Retinal pigment epithelial cell (primary cell): ENCODE data around the gene EFNA5.

Source experiments
- DNase-seq: peaks from one replicate; pipeline ENCODE4 v3.0.0-alpha.2; 2010; ENCODE audit warnings: low read depth
- H3K4me3 ChIP-seq: 2 replicates; pipeline ENCODE4 v1.5.1; 2011; ENCODE audit warnings: mild to moderate bottlenecking, low read length, control low read depth, moderate library complexity
- TF ChIP-seq, protein P1 (sequence below): conservative IDR thresholded peaks from 2 replicates; pipeline ENCODE4 v1.5.1; 2011; ENCODE audit warnings: low read depth, low read length, control low read depth, inconsistent platforms

The EFNA5 gene

DNA sequence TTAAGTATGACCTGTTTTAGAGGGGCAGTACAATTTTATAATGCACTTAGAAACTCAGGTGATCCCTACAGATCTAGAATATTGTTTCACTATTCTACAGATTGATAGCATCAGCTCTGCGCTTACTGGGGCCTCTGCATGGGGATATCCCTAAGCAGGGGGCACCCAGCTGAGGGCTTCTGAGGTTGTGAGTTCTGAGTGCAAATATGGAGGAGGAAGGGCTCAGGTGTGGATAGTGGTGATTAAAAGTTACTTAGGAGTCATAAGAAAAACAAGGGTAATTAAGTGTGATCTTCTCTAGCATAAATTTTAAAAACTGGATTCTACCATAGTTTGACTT, 274.4 kb downstream of the EFNA5 start:
- H3K4me3 ChIP-seq: no peak overlapping the region
- no peak for DNase-seq
- TF ChIP-seq, protein P1, sequence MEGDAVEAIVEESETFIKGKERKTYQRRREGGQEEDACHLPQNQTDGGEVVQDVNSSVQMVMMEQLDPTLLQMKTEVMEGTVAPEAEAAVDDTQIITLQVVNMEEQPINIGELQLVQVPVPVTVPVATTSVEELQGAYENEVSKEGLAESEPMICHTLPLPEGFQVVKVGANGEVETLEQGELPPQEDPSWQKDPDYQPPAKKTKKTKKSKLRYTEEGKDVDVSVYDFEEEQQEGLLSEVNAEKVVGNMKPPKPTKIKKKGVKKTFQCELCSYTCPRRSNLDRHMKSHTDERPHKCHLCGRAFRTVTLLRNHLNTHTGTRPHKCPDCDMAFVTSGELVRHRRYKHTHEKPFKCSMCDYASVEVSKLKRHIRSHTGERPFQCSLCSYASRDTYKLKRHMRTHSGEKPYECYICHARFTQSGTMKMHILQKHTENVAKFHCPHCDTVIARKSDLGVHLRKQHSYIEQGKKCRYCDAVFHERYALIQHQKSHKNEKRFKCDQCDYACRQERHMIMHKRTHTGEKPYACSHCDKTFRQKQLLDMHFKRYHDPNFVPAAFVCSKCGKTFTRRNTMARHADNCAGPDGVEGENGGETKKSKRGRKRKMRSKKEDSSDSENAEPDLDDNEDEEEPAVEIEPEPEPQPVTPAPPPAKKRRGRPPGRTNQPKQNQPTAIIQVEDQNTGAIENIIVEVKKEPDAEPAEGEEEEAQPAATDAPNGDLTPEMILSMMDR: no peak

DNA sequence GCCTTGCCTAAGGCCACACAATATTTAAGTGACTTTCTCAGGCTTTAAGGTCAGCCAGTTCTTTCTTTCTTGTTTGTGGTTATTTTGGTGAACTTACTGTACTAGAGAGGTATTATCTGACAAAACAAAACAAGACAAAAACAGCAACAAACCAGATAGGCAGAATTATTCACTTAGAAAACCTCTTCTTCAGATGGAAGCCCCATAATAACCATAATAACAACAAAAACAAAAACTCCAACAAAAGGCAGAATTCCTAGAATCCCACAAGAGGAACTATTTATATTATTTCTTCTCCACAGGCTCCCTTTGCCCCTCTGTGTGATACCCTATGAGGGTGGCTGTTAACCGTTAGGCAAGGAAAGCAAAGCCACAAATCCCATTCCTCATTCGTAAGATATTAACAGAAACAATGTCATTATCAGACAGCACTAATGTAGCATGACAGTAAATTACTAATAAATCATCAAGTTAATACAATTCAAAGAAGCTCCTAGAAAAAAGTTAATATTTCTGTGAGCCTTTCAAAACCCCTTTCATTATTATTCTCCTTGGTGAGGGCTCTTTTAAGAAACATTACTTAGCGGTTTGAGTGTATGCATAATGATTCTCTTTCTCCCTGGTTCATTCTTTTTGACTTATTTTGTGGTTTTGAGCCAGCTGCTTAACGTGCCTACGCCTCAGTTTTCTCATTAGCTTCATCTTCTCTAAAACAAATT, 274.9 kb downstream of the EFNA5 start:
- H3K4me3 ChIP-seq: no peak overlapping the region
- DNase-seq: no peak
- TF ChIP-seq, protein P1: no peak

DNA sequence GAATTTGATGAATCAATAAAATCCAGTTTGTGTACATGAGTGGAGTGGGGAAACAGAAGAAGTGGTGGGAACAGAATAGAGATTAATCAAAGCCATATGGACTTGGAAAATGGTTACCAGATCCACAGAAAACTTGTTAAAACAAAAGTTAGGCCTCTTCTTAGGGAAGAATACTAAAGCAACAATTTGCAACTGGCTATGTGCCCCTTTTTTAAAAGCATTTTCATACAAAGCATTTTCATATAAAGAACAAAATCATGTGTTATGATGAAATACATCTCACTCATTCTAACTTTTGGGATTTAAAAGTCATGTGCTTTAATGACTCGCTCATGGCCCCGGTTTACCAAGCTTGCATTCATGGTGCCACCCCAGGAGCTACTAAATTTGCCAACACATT, 276.9 kb downstream of the EFNA5 start:
- no peak overlapping the region for H3K4me3 ChIP-seq
- TF ChIP-seq, protein P1: no peak
- no peak for DNase-seq

DNA sequence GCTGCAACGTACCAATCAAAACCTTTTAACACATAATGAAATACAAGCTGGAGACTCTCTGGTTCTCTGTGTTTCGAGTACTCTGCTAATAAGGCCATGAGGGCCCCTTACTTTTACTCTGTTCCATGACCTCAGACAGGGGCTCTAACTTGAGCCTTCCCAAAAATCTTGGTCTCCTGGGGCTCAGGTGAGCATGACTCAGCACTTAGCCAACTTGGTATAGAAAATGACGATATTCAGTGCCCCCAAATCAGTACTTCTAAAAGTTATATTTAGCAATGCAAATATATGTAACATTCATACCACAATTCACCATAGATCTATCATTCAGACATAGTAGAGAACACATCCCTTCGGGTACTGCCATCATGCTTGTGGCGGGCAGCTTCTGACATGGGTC, 278.9 kb downstream of the EFNA5 start:
- TF ChIP-seq, protein P1: no peak
- H3K4me3 ChIP-seq: no peak overlapping the region
- DNase-seq: no peak

DNA sequence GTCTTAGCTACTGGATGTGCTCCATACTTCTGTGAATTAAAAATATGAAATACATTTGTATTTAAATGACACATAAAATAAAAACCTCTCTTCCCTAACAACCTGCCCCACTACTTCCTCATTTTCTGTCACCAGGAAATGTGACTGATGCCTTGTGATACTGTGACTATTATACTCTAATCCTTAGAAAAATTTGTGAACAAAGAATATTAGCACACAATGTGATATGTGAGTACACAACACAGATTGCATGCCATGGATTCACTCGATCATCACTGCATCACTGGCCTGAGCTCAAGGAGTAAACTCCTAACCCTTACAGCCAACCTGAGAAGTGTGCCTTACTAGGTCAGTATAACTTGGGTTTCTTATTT, 281.0 kb downstream of the EFNA5 start:
- DNase-seq: no peak
- TF ChIP-seq, protein P1: no peak
- no peak overlapping the region for H3K4me3 ChIP-seq

DNA sequence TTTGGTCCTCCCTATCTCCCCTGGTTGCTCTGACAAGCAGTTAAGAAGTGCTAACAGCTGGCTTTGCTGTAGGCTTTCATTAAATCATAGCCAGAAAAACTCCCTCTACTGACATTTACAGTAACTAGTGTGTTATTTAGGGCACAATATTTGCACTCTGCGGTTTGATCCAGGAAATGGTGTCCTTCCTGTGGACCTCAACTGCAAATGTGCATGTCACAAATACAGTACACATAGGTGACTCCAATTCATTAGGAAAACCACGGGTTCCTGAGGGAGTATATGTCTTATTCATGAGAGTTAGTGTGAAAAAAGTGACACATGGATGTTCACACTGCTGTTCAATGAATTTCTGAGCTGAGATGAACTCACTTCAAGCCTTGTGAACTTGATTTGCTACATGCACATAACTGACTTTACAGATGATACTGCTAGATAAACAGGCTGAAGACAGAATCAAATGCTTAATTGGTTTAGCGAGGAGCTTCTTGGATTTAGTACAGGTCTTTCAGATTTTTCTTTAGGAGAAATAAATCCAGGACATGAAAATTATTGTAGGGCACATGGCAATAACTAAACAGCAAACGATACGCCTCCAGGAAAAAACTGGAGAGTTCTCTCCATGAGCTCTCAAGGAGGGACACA, 281.5 kb downstream of the EFNA5 start:
- no peak overlapping the region for H3K4me3 ChIP-seq
- TF ChIP-seq, protein P1: peak; percentile 20
- no peak for DNase-seq
